HFFc6 (cell line): Measurements from ENCODE around the gene CDX2. TPM values are rescaled to one million over a fixed set of nuclear protein-coding genes. Genes with fewer than 3 reads are reported as not detected.

Experiments used
- DNase-seq: peaks from one replicate; pipeline ENCODE4 v3.0.0-alpha.2; 2018
- H3K27ac Mint-ChIP-seq: 2 replicates; pipeline ENCODE4 v1.8.0; 2020; ENCODE audit warnings: mild to moderate bottlenecking, mixed read lengths
- H3K27me3 Mint-ChIP-seq: 2 replicates; pipeline ENCODE4 v1.8.0; 2021; ENCODE audit warnings: mild to moderate bottlenecking, moderate library complexity, mixed read lengths; ENCODE audit not compliant: insufficient read depth
- H3K36me3 Mint-ChIP-seq: 2 replicates; pipeline ENCODE4 v1.8.0; 2021; ENCODE audit warnings: low read depth, mixed read lengths
- H3K4me1 Mint-ChIP-seq: 2 replicates; pipeline ENCODE4 v1.8.0; 2020; ENCODE audit warnings: low read depth, mixed read lengths
- H3K4me3 Mint-ChIP-seq: 2 replicates; pipeline ENCODE4 v1.8.0; 2020; ENCODE audit warnings: mild to moderate bottlenecking, moderate library complexity, mixed read lengths
- H3K9me3 Mint-ChIP-seq: 2 replicates; pipeline ENCODE4 v1.8.0; 2020; ENCODE audit warnings: mild to moderate bottlenecking, mixed read lengths
- CTCF ChIP-seq: fragments of 200-600 bp; sonication (generic); IDR thresholded peaks from 2 replicates; pipeline ENCODE4 v1.5.0; 2021; ENCODE audit warnings: antibody characterized with exemption, mild to moderate bottlenecking
- total RNA-seq, 6 experiments: library from RNA; stranded (reverse); fragmentation: NEBNext Ultra II Directional; extraction: Animal tissue kit (Norgen Biotek cat#: 25700); gene quantifications; 2 replicates in 1 of 6; 3 replicates in 5 of 6; pipeline ENCODE4 v1.2.3, GENCODE V29; 2021

The CDX2 gene
- total RNA-seq, 6 experiments from 2014 or later = not detected

DNA sequence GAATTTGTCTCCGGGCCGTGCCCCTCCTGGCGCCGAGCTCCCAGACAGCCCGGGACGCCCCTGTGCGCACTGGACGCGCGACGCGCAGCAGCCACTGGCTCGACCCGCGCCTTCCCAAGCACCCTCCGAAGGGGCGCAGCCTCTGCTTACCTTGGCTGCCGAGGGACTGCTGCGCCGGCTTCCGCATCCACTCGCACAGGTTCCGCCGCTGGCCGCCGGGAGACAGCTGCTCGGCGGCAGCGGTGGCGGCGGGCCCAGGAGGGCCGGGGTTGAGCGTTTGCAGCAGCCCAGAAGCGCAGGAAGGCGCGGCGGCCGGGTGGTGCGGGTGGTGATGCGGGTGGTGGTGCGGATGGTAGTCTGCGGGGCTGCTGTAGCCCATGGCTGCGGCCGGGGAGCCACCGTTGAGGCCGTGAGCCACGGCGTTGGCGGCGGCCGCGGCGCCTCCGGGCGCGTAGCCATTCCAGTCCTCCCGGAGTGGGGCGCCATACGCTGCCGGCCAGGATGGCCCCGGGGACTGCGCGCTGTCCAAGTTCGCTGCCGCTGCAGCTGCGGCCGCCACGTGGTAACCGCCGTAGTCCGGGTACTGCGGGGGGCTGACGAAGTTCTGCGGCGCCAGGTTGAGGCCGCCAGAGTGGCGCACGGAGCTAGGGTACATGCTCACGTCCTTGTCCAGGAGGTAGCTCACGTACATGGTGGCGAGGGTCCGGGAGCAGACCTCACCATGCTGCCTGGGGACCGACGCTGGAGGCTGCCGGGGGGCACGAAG, 616 bp downstream of the CDX2 start:
- Mint-ChIP-seq H3K27me3 (peaks cover 78% of the 10 kb centered on the region), H3K36me3 (no peaks in the 10 kb centered on the region), H3K4me3 (no peak overlapping the region), H3K9me3 (no peaks in the 10 kb centered on the region), H3K27ac (no peak overlapping the region), H3K4me1 (no peaks in the 10 kb centered on the region)
- DNase-seq = no peak
- no peak for TF ChIP-seq CTCF

- H3K27ac Mint-ChIP-seq = no peak overlapping the region
- H3K4me3 Mint-ChIP-seq = no peak overlapping the region
- no peak for TF ChIP-seq CTCF
- peaks cover 78% of the 10 kb centered on the region for H3K27me3 Mint-ChIP-seq
- no peaks in the 10 kb centered on the region for H3K36me3 Mint-ChIP-seq
- DNase-seq = no peak
- no peaks in the 10 kb centered on the region for H3K4me1 Mint-ChIP-seq
- no peaks in the 10 kb centered on the region for H3K9me3 Mint-ChIP-seq
These were observed 1.3 kb downstream of the CDX2 start for GRCh38 chr13:27967736-27968315.

GRCh38 chr13:27967203-27967735, 1.8 kb downstream of the CDX2 start:
- H3K4me1 Mint-ChIP-seq = no peaks in the 10 kb centered on the region
- H3K36me3 Mint-ChIP-seq = no peaks in the 10 kb centered on the region
- no peak overlapping the region for H3K4me3 Mint-ChIP-seq
- no peak overlapping the region for H3K27ac Mint-ChIP-seq
- no peaks in the 10 kb centered on the region for H3K9me3 Mint-ChIP-seq
- DNase-seq = no peak
- peaks cover 76% of the 10 kb centered on the region for H3K27me3 Mint-ChIP-seq
- no peak for TF ChIP-seq CTCF

- no peak for DNase-seq
- Mint-ChIP-seq H3K4me1 (no peaks in the 10 kb centered on the region), H3K36me3 (no peaks in the 10 kb centered on the region), H3K4me3 (no peak overlapping the region), H3K27ac (no peak overlapping the region), H3K27me3 (peaks cover 76% of the 10 kb centered on the region), H3K9me3 (no peaks in the 10 kb centered on the region)
- TF ChIP-seq CTCF = no peak
These were observed 2.4 kb downstream of the CDX2 start for GRCh38 chr13:27966641-27967202.

GRCh38 chr13:27965740-27966640, 3.1 kb downstream of the CDX2 start:
- DNase-seq = no peak
- H3K27ac Mint-ChIP-seq = no peak overlapping the region
- no peaks in the 10 kb centered on the region for H3K9me3 Mint-ChIP-seq
- no peak for TF ChIP-seq CTCF
- H3K27me3 Mint-ChIP-seq = peaks cover 73% of the 10 kb centered on the region
- peak overlapping the region; percentile 22; the same call in 1 of the 2 replicates for H3K4me3 Mint-ChIP-seq
- H3K4me1 Mint-ChIP-seq = no peaks in the 10 kb centered on the region
- no peaks in the 10 kb centered on the region for H3K36me3 Mint-ChIP-seq
